HepG2 (cell line): Measurements from ENCODE around the gene PRSS38. TPM values are rescaled to one million over a fixed set of nuclear protein-coding genes. Genes with fewer than 3 reads are reported as not detected.

ENCODE experiments used
- ATAC-seq: fragments of 200-7000 bp; cut with Tn5 transposase; 3 replicates; pipeline ENCODE4 v1.9.1; 2020; ENCODE audit warnings: mild to moderate bottlenecking, moderate library complexity
- BruUV-seq: library from RNA; stranded (reverse); fragments of 400-500 nt; replicated peaks from 2 replicates; lab custom pipeline; 2021; lab: Mats Ljungman, UMichigan
- CTCF ChIA-PET: fragments of 300-600 bp; formaldehyde crosslinking; extraction: SDS; loops from one replicate; lab custom pipeline; 2021; ENCODE audit warnings: low total read pairs, inconsistent platforms, low intra/inter-chr PET ratio; lab: Yijun Ruan, JAX
- POLR2A ChIA-PET: fragments of 350-600 bp; sonication (Branson Sonifier 250); formaldehyde crosslinking; loops from one replicate; lab custom pipeline; 2020; ENCODE audit warnings: antibody characterized with exemption, inconsistent platforms; lab: Yijun Ruan, JAX
- DNase-seq: peaks from one replicate; pipeline ENCODE4 v3.0.0-alpha.2; 2015; ENCODE audit warnings: low spot score
- FAIRE-seq: peaks from 3 replicates; lab custom pipeline; 2011; peaks lifted over from hg19 to GRCh38; lab: Jason Lieb, UNC
- H2AFZ ChIP-seq: one replicate; pipeline ENCODE4 v1.6.1; 2011; ENCODE audit warnings: low read length, inconsistent platforms
- H3K27ac ChIP-seq: fragments of 300-600 bp; 3 replicates; pipeline ENCODE4 v1.8.0; 2011; ENCODE audit warnings: mixed run types, mild to moderate bottlenecking, mixed read lengths, low read length, inconsistent platforms; ENCODE audit not compliant: insufficient read depth; ENCODE audit errors: extremely low read length
- H3K27me3 ChIP-seq, 2 experiments: fragments of 200-600 bp in 1 of 2; 2 replicates in 1 of 2; 3 replicates in 1 of 2; pipeline versions ENCODE4 v1.6.0 to v1.8.0; 2011; ENCODE audit warnings: low read length in 2 of 2, mild to moderate bottlenecking in 2 of 2, moderate library complexity in 2 of 2, inconsistent platforms in 1 of 2; ENCODE audit not compliant: insufficient read depth in 2 of 2, control insufficient read depth in 1 of 2
- H3K36me3 ChIP-seq, 2 experiments: fragments of 200-600 bp in 1 of 2; replicated peaks in 1 of 2; 2 replicates in 1 of 2; 3 replicates in 1 of 2; pipeline versions ENCODE4 v1.5.1 to v1.8.0; 2011; ENCODE audit warnings: low read length in 2 of 2, inconsistent platforms in 1 of 2; ENCODE audit not compliant: insufficient read depth in 2 of 2, control insufficient read depth in 1 of 2
- H3K4me1 ChIP-seq: 2 replicates; pipeline ENCODE4 v1.5.1; 2012; ENCODE audit warnings: low read length, inconsistent platforms; ENCODE audit not compliant: insufficient read depth
- H3K4me2 ChIP-seq: 2 replicates; pipeline ENCODE4 v1.6.0; 2011; ENCODE audit warnings: low read depth, low read length, inconsistent platforms
- H3K4me3 ChIP-seq, 3 experiments: fragments of 200-600 bp in 1 of 3; sonication (generic), shearing (Covaris generic) in 1 of 3; replicated peaks in 1 of 3; 2 replicates each; pipeline ENCODE4 v1.5.1; 2011 to 2016; ENCODE audit warnings: low read length in 3 of 3, inconsistent platforms in 2 of 3, low read depth in 2 of 3, mild to moderate bottlenecking in 2 of 3, control low read depth in 1 of 3, mixed read lengths in 1 of 3; ENCODE audit not compliant: insufficient read depth in 1 of 3
- H3K79me2 ChIP-seq: one replicate; pipeline ENCODE4 v1.6.1; 2011; ENCODE audit warnings: low read length, inconsistent platforms; ENCODE audit not compliant: insufficient read depth
- H3K9ac ChIP-seq: 2 replicates; pipeline ENCODE4 v1.6.0; 2011; ENCODE audit warnings: mild to moderate bottlenecking, low read depth, low read length, inconsistent platforms; ENCODE audit not compliant: insufficient read depth
- H3K9me3 ChIP-seq: 2 replicates; pipeline ENCODE4 v1.5.1; 2012; ENCODE audit warnings: mild to moderate bottlenecking, low read length
- H4K20me1 ChIP-seq: 2 replicates; pipeline ENCODE4 v1.6.0; 2011; ENCODE audit warnings: inconsistent platforms, mild to moderate bottlenecking, low read length, moderate library complexity; ENCODE audit not compliant: insufficient read depth
- FOSL2 ChIP-seq: sonication (generic); formaldehyde crosslinking; IDR thresholded peaks from 2 replicates; pipeline ENCODE4 v1.4.0; 2020; ENCODE audit warnings: missing genetic modification reagents
- JUNB ChIP-seq: sonication (generic); formaldehyde crosslinking; IDR thresholded peaks from 2 replicates; pipeline ENCODE4 v1.8.0; 2022; ENCODE audit warnings: missing genetic modification reagents, mild to moderate bottlenecking, borderline replicate concordance
- NR2F6 ChIP-seq, 2 experiments: IDR thresholded peaks; 2 replicates each; pipeline ENCODE4 v1.6.1; 2016; ENCODE audit warnings: antibody characterized with exemption in 1 of 2, mild to moderate bottlenecking in 1 of 2
- RBM22 ChIP-seq: fragments of 200-400 bp; formaldehyde crosslinking; optimal IDR thresholded peaks from 2 replicates; pipeline ENCODE3; 2017; ENCODE audit warnings: mild to moderate bottlenecking, low read length, moderate library complexity
- SAP130 ChIP-seq: IDR thresholded peaks from 2 replicates; pipeline ENCODE4 v1.6.1; 2016; ENCODE audit warnings: low read depth
- THAP9 ChIP-seq: sonication (generic); formaldehyde crosslinking; IDR thresholded peaks from 2 replicates; pipeline ENCODE4; 2020; ENCODE audit warnings: missing genetic modification reagents, mild to moderate bottlenecking, borderline replicate concordance
- ZBTB44 ChIP-seq: sonication (generic); formaldehyde crosslinking; IDR thresholded peaks from 2 replicates; pipeline ENCODE4 v1.4.0; 2020; ENCODE audit warnings: missing genetic modification reagents
- ZNF335 ChIP-seq: sonication (generic); formaldehyde crosslinking; IDR thresholded peaks from 2 replicates; pipeline ENCODE4 v1.4.0; 2020; ENCODE audit warnings: missing genetic modification reagents
- ZNF781 ChIP-seq: sonication (generic); formaldehyde crosslinking; IDR thresholded peaks from 2 replicates; pipeline ENCODE4 v1.5.1; 2020; ENCODE audit warnings: borderline replicate concordance, mild to moderate bottlenecking, missing genetic modification reagents; ENCODE audit errors: not compliant biosample characterization
- WGBS: methylation state at CpG from one replicate; pipeline ENCODE4 v1.1.6; 2017; ENCODE audit warnings: low lambda C conversion rate; 5-methylcytosine and 5-hydroxymethylcytosine counted together
- in situ Hi-C: cut with HindIII; loops from 2 replicates; pipeline ENCODE4 v1.10.0; 2017; ENCODE audit warnings: low pct_unique_long_range_greater_than_20kb; ENCODE audit not compliant: extremely low pct_ligation_motif_present
- intact Hi-C: fragments of 100-400 bp; cut with micrococcal nuclease; formaldehyde crosslinking; loops from one replicate; pipeline ENCODE4 v1.10.0; 2022; ENCODE audit not compliant: unreplicated experiment
- polyA plus RNA-seq, 8 experiments: library from polyadenylated mRNA; depleted of rRNA in 3 of 8; stranded (reverse) in 7 of 8; unstranded in 1 of 8; fragments of >200 nt; fragmentation: Illumina TruSeq in 4 of 8; extraction: Trizol in 4 of 8; gene quantifications; 2 replicates each; pipeline versions ENCODE4 v1.2.1 to v1.2.3, GENCODE V29; 2011 to 2016; ENCODE audit warnings: low read depth in 4 of 8, missing spikeins in 1 of 8, mixed read lengths in 1 of 8; ENCODE audit not compliant: insufficient read depth in 1 of 8
- total RNA-seq, 5 experiments: library from RNA; depleted of rRNA; stranded (reverse); fragments of >200 nt; fragmentation: Illumina TruSeq; extraction: Trizol; gene quantifications; 2 replicates each; pipeline ENCODE4 v1.2.3, GENCODE V29; 2016; ENCODE audit warnings: low read depth in 1 of 5
- TF ChIP-seq, protein P1 (sequence below): IDR thresholded peaks from 2 replicates; pipeline ENCODE4 v1.6.1; 2016; ENCODE audit warnings: low read depth, missing genetic modification reagents, missing compliant biosample characterization
- TF ChIP-seq, protein P2 (sequence below): sonication (generic); formaldehyde crosslinking; IDR thresholded peaks from 2 replicates; pipeline ENCODE4 v1.4.0; 2020; ENCODE audit warnings: mild to moderate bottlenecking, missing genetic modification reagents

The PRSS38 gene
- total and polyA plus RNA-seq, 2 of the 13 experiments (the other 11 are each of a cell fraction or from before 2014, with no cell fraction given) = not detected

- no TSS peak for BruUV-seq
- no peak overlapping the region for H3K4me3 ChIP-seq
- H3K9me3 ChIP-seq = no peaks in the 10 kb centered on the region
- intact Hi-C loops (no loop called here), in situ Hi-C loops (no loop called here)
- H3K36me3 ChIP-seq = no peaks in the 10 kb centered on the region
- FAIRE-seq (no peak), ATAC-seq (no peak), DNase-seq (no peak)
- H3K27me3 ChIP-seq = peaks cover 2 to 10% of the 10 kb centered on the region in 2 experiments; a peak in 3 of 5 replicates
- ChIA-PET CTCF (no interaction called here), POLR2A (no interaction called here)
- H3K4me1 ChIP-seq = no peaks in the 10 kb centered on the region
- H3K27ac ChIP-seq = no peak overlapping the region
- no peak overlapping the region for H3K9ac ChIP-seq
- no peak overlapping the region for H3K4me2 ChIP-seq
- no peaks in the 10 kb centered on the region for H4K20me1 ChIP-seq
- no peaks in the 10 kb centered on the region for H3K79me2 ChIP-seq
- WGBS = 0% methylated on average over 1 of the region's 15 CpGs
- H2AFZ ChIP-seq = no peak overlapping the region
- TF ChIP-seq, protein P1, sequence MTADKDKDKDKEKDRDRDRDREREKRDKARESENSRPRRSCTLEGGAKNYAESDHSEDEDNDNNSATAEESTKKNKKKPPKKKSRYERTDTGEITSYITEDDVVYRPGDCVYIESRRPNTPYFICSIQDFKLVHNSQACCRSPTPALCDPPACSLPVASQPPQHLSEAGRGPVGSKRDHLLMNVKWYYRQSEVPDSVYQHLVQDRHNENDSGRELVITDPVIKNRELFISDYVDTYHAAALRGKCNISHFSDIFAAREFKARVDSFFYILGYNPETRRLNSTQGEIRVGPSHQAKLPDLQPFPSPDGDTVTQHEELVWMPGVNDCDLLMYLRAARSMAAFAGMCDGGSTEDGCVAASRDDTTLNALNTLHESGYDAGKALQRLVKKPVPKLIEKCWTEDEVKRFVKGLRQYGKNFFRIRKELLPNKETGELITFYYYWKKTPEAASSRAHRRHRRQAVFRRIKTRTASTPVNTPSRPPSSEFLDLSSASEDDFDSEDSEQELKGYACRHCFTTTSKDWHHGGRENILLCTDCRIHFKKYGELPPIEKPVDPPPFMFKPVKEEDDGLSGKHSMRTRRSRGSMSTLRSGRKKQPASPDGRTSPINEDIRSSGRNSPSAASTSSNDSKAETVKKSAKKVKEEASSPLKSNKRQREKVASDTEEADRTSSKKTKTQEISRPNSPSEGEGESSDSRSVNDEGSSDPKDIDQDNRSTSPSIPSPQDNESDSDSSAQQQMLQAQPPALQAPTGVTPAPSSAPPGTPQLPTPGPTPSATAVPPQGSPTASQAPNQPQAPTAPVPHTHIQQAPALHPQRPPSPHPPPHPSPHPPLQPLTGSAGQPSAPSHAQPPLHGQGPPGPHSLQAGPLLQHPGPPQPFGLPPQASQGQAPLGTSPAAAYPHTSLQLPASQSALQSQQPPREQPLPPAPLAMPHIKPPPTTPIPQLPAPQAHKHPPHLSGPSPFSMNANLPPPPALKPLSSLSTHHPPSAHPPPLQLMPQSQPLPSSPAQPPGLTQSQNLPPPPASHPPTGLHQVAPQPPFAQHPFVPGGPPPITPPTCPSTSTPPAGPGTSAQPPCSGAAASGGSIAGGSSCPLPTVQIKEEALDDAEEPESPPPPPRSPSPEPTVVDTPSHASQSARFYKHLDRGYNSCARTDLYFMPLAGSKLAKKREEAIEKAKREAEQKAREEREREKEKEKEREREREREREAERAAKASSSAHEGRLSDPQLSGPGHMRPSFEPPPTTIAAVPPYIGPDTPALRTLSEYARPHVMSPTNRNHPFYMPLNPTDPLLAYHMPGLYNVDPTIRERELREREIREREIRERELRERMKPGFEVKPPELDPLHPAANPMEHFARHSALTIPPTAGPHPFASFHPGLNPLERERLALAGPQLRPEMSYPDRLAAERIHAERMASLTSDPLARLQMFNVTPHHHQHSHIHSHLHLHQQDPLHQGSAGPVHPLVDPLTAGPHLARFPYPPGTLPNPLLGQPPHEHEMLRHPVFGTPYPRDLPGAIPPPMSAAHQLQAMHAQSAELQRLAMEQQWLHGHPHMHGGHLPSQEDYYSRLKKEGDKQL (CRISPR knock-in tag) = no peak
- no peak for TF ChIP-seq RBM22
- TF ChIP-seq, protein P2, sequence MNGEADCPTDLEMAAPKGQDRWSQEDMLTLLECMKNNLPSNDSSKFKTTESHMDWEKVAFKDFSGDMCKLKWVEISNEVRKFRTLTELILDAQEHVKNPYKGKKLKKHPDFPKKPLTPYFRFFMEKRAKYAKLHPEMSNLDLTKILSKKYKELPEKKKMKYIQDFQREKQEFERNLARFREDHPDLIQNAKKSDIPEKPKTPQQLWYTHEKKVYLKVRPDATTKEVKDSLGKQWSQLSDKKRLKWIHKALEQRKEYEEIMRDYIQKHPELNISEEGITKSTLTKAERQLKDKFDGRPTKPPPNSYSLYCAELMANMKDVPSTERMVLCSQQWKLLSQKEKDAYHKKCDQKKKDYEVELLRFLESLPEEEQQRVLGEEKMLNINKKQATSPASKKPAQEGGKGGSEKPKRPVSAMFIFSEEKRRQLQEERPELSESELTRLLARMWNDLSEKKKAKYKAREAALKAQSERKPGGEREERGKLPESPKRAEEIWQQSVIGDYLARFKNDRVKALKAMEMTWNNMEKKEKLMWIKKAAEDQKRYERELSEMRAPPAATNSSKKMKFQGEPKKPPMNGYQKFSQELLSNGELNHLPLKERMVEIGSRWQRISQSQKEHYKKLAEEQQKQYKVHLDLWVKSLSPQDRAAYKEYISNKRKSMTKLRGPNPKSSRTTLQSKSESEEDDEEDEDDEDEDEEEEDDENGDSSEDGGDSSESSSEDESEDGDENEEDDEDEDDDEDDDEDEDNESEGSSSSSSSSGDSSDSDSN = no peak
- no peak for TF ChIP-seq ZNF335
- no peak for TF ChIP-seq JUNB
- TF ChIP-seq ZBTB44 = no peak
- no peak for TF ChIP-seq THAP9 (CRISPR knock-in tag)
- no peak for TF ChIP-seq NR2F6 (IDR thresholded peaks at IDR 0.05)
- no peak for TF ChIP-seq NR2F6 (CRISPR knock-in tag; IDR thresholded peaks at IDR 0.05)
- TF ChIP-seq ZNF781 (CRISPR knock-in tag) = no peak
- TF ChIP-seq FOSL2 (CRISPR knock-in tag) = no peak
- TF ChIP-seq SAP130 (CRISPR knock-in tag) = no peak
These were observed 68.3 kb downstream of the PRSS38 start for GRCh38 chr1:227883641-227884301.
